8988T (cell line): ENCODE results near the gene PAX3.

ENCODE experiments used
- DNase-seq: peaks from one replicate; pipeline ENCODE4 v3.0.0; 2011

Gene PAX3

DNA sequence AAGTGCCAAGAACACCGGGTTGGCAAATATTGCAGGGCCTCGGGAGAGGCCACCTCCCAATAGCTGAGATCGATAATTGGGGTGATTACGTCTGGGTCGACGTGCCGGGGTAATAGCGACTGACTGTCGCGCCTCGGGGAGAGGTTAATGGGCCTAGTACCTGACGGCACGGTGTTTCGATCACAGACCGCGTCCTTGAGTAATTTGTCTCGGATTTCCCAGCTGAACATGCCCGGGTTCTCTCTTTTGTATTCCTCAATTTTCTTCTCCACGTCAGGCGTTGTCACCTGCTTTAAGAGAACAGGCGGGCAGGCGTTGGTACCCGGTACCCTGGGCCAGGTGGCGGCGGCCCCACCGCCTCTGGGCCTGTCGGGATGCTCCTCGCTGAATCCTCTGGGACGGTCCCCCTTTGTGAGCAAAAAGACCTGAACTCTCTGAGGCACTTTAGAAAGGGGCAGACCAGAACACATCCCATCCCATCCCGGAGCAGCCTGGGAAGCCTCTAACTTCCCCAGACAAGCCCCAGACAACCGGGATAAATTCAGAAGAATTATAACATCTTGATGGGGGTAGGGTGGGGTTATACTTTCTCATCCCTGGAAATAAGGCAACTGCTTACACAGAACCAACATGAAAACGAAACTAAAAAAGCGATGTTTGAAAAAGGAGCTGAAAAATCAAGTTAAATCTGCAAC, 3.3 kb downstream of the PAX3 start:
- DNase-seq: no peak

DNA sequence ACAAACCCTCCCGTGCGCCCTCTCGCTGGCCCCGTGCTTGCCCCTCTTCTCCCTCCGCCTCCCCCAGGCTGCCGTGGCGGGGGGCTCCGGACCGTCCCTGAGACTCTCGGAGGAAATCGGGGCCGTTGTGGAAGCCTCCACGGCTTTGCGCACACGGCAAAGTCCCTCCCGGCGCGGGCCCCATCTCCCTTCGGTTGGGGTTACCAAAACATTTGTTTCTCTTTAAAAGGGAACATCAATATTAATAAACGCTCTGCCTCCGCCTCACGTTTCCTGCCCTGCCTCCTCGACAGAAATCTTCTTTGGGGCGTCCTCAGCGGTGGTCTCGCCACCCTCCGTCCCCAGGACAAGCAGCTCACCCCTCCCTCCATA, 3.8 kb downstream of the PAX3 start:
- no peak for DNase-seq

DNA sequence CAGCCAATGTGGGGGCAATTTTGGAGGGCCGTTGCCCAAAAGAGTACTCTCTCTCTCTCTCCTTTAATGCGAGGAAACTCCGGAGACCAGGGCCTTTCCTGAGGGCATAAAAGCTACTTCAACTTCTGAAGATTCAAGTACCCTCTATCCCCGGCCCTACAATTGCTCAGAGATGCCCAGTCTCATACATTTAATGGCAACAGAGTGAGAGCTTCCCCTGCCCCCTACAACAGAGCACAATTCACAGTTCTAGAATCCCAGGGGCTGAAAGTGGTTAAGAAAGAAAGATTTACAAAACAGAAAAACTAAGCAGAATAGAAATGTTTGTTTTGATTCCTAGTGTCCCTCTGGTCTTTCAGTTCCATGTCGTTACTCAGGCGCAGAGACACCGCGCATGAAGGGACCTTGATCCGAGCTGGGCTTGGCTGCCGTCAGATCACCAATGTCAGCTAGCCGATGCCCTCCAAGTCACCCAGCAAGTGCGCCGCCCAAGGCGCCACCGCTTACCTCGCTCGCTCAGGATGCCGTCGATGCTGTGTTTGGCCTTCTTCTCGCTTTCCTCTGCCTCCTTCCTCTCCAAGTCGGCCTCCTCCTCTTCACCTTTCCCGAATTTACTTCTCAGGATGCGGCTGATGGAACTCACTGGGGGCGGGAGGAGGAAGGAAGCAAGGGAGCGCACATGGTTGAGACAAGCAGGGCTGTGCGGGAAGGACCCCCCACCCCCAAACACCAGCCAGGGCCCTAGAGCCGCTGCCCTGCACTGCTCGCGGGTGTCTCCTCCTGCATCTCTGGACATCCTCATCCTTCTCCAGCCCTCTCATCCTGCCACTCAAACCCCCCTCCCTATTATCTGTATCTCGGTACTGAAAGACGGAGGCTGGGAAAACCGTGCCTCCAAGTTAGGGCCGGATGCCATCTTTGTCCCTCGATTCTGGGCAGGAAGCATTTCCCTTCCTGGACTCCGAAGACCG, 4.9 kb downstream of the PAX3 start:
- DNase-seq: no peak

DNA sequence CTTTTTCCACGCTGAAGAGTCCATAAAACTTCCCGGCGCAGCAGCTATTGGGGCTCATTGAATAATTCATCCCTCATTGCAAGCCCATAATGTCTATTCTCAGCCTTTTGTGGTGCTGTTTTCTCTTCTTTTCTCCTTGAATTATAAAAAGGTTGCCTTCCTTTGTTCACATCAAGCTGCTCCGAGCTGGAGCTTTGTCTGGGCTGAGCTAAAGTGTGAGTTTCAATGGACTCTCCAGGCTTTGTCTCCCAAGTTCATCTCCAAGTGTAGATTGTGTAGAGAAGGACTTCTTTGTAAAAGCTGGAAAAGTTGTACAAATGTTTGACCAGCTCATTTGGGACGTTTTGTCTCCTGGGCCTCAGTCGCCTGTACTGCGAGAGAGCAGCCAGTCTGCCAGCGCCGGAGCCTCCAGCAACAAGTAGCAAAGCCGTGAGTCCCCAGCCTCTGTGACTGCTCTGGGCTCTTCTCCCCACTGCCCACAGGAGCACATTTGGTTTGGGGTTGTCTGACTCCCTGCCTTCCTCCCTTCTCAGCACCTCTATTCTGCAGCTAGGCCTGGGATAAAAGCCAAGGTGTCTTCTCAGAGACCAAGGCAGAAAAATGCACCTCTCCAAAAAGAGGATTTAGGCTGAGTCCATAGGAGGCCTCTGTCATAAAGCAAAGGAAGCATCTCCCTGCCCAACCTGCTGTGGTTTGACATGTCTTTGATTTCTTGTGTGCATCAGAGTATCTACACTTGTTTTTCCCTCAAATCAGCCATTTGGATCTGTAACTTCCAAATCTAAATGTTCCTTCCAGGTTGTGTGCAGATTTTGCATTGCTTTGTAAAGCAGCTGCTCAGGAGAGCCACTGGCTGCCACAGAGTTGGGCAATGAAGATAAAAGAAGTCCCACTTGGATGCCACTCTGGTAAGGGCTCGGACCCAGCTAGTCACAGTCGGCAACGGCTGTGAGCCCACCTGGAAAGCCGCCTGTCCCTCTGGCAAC, 6.4 kb downstream of the PAX3 start:
- no peak for DNase-seq

DNA sequence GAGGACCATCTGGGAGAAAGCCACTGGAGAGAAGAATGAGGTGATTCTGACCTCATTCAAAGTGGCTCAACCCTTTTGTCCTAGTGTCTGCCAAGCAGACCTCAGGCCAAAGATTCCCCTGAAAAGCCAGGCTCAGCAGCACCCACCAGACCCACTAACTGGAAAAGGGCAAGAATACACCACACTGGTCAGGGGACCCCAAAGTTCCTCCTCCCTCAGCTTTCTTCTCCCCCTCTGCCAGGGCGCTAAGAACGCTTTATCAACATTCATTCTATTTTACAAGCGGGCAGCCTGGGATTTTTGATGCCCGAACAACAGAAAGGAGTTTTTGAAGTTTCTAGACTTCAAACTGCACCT, 7.3 kb downstream of the PAX3 start:
- no peak for DNase-seq

DNA sequence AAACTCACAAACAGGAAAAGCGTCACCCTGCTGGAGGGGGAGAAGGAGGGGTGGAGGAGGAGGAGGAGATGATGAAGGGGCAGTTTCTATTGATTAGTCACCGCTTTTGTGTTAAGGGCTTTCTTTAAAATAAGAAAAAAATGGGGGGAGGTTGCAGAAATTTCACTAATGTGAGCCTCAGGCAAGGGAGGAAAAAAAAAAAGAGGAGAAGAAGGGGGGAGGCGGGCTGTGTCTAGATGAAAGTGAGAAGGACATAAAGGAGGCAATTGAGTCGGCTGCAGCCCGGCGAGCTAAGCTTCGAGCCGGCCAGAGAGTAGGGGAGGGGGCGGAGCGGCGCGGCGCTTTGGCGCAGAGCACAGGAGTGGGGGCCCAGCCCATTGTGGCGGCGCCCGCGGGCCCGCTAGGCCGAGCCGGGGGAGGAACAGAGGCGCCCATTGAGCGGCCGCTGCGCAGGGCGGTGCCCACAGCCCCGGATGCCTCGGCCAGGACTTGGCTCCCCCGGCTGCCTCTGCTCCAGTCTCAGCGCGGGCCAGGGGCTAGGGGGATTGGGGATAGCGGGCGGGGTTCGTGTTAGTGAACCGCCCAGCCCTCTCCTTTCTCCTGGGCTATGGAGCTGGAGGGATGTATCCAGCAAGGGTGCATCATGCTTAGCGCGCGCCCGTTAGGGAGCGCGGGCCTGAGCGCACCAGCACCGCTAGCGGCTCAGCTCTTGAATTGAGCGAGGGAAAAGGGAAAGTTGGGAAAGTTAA, 7.9 kb downstream of the PAX3 start:
- no peak for DNase-seq

DNA sequence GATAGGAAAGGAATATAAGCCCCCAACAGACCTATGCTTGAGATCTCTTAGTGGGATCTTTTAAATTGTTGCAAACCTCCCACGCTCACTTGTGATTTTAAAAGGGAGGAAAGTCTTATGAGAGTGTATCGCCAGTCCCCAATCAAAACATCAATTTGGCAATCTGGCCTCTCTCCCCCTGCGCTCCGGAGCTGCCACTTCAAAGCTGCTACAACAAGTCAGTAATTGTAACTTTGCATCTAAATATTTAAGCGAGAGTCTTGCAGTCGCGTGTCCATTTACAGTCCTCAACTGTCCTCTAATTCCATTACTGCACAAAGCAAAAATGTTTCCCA, 8.4 kb downstream of the PAX3 start:
- DNase-seq: no peak

DNA sequence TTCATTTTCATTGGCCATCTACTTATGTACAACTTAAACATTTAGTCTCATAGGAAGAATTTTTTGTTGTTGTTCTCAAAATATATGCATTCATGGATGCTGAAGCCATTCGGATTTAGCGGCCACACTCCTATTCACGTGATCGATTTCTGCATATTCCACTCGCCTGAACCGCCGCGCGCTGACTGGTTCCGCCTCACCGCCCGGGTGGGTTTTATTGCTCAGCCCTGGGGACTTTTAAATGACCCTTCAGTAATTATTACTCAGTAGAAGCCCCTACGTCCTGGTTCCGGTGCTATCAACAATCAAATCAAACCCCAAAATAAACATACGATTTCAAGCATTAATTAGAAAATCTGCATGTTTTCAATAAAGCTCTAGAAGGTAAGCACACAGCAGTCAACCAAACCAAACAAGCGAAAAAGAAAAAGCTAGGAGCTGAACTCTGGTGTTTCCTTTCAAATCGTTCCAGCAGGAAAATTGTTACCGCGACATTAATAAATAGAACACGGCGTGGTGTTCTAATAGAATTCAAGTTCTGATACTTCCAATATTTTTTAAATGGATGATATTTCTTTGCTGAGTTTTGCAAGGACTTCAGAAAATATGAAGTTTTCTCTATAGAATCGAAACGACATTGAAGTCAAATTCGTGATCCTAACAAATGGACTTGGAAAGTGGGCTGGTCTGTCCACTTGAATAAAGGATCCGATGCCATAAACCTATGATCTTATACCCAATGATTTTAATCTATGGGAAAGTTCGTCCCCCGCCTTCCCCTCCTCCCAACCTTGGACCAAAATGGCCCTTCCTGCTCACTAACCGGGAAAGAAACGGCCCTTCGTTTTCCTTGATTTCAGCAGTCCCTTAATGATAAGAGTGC, 9.3 kb downstream of the PAX3 start:
- DNase-seq: no peak

DNA sequence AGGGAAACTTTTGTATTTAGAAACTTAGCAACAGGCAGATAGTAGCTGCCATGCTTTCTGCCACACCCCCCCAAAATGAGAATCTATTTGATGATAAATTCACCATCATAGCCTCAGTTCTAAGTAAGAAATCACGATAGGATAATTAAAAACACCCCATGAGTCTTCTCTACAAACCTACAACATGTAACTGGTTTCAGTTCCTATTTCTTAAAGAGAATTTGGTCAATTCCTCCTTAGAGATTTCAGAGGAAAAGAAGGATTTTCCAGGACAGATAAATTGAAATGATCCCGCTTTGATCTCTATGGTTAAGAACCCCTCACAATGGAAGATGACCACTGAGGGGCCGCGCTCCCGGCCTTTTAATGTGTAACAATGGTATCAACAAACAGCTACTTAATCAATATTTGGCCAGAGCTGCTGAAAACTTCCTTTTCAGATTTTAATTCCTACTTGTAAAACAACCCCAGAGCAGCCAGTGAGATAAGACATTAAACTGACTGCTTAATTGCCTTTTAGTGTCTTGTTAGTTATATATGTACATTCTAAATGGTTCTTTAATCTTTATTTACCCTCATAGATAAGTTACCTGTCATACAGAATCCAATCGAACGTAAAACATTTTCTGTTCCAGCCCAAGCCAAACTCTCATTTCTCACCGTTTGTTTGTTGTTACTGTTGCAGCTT, 10.1 kb downstream of the PAX3 start:
- no peak for DNase-seq

DNA sequence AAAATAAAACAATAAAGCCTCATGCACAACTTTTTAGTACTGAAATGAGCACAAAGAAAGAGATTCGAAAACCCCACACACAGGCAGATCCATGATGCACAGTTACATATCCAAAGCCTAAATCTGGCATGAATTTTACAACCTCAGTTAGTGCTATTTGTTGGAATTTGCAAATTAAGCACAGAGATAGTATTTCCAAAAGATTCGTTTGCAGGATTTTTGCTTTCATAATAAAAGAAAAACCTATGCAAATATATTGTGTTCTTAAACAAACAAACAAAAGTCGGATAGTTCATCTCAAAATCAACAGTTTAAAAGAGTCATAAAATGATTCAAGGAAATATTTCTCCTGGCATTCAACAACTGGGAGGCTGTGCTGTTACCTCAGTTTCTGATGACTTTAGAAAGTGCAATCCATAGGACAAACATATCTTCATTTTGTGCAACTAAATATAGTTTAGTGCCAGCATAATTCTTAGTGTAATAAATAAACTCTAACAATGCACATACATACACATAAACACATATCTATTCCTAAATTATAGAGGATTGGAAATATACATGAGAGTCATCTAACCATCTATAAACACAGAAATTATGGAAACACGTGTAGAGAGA, 10.8 kb downstream of the PAX3 start:
- no peak for DNase-seq

DNA sequence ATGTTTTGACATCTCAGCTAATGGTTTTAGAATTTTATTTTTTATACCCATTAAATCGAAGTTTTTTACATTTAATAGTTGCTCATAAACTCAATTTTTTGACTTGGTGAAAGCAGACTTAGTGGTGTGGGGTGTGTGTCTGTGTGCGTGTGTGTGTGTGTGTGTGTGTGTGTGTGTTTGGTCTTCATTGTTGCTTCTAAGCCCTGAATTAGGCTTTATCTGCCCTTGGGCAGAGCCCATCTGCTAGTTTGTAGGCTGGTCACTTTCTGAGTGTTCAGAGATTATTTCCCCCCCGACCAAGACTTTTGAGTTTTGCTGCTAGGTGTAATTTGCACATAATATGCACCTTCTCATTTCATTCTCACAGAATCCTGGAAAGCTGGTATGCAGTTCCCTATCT, 14.3 kb downstream of the PAX3 start:
- no peak for DNase-seq

DNA sequence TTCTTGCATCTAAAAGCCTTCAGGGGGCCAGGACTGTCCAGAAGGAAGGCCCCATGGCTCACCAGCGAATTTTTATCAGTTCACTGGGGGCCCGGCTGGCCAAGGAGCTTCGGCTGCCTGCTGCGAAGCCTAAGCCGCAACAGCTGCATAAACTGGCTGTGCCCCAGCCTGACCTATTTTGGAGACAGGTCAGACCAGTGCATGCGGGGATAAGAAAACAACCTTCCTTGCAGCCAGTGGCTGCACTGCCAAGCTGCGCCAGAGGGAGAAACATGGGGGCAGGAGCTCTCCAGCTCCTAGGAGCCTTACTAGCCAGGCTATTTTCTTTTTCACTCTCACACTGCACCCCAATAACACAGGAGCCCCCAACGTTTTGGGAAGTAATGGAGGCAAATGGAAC, 15.2 kb downstream of the PAX3 start:
- DNase-seq: no peak

DNA sequence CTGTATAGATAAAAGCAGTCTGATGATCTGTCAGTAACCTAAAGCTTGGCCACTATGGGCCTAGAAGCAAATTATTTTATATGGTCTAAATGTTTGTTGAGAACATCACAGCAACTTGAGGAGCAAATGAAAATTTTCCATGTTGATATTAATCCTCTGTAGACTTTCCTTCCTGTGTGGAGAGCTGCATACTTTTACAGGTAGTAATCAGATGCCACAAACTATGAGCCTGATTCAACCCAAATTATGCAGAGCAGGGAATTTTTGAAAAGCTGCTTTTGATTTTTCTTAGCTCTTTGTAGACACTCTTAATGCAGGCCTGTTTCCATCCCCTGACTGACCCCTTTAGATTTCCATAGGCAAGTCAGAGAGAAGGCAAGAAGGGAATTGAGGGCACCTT, 17.3 kb downstream of the PAX3 start:
- no peak for DNase-seq

DNA sequence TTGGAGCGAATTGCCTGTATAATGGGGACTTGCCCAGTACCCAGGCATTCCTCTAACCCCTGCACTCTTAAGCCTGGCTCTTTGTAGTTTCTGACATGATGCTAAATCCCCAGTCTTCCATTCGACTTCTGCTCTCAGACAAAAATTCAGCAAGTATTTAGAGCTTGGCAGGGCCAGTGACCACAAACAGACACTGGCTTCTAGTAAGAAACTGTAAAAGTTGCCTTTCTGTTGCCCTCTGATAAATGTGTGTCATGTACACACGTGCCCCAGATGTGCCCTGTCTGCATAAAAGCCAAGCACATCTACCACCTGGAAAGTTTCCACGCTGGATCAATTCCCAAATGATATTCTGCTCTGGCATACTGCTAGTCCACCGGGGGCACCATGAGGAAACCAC, 18.0 kb downstream of the PAX3 start:
- DNase-seq: no peak

DNA sequence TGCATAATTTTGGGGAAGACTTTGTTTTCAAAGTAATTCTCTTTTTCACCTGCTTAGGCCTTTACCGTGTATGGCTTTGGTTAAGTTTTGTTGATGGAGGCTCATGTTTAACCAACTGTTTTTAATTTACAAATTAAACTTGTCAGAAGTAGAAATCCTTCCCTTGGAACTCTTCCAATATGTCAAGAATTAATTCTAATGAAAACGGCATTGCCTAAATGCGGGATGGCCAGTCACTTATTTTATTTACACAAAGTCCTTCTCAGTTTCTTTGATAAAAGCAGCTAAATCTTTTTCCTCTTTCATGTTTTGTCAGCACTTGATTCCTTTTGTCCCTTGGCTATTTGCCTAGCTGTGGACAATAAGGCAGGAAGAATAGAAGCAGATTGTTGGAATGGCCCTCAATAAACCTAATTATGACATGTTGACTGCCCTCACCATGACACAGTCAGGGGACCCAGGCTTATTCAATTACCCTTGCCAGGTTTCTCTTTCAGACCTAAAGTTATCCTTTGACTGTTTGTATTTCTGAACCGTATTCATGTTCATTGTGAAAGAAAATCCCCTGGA, 26.3 kb downstream of the PAX3 start:
- DNase-seq: no peak

DNA sequence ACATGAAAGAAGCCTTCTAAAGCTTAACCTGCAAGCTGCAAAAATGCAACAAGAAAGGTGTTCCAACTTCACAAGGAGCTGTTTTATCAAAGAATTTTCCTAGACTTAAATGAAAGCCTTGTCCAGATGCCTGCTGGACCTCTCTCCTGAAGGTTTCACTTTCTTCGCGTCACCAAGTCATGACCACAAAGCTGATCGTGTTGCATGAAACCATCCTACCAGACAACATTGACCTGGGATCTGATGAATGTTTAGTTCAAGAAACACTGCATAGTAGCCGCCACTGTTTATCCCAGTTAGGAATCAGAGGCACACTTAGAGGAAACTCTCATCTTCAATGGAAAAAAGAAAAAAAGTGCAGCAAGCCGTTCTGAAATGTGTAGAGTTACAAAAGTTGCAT, 26.9 kb downstream of the PAX3 start:
- DNase-seq: no peak

DNA sequence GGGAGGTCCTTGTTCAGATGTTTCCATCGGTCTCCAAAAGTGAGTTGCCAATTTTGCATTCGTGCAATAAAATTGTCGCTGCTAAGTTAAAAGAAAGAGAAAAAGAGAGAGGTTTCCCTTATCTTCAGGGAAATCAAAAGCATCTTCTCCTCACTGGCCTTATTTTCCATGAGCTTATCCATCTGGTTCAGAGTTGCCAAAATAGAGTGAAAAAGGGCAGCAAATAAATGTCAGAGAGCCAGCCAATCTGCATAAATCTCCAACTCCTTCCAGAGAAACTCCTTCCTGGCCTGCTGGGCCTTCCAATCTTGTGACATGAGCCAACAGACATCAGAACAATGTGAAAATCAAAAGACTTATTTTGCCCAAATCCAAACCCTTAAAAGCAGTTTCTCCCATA, 28.4 kb downstream of the PAX3 start:
- no peak for DNase-seq

DNA sequence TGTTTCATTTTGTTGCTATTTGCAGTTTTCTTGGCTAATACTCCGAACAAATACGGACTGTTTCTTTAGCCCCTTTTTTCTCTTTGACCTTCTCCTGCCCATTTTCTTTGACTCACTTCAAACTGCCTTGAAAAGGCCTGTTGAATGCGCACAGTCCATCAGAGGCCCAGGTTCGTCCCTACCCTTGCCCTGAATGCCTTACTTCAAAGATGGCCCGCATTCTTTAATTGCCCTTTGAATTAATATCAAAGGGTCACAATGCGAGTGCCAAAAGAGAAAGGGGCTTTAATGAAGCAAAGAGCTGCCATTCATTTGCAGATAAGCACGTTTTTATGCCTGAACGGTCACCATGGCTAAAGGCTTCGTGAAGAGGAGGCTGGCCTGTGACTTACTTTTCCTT, 29.7 kb downstream of the PAX3 start:
- no peak for DNase-seq

DNA sequence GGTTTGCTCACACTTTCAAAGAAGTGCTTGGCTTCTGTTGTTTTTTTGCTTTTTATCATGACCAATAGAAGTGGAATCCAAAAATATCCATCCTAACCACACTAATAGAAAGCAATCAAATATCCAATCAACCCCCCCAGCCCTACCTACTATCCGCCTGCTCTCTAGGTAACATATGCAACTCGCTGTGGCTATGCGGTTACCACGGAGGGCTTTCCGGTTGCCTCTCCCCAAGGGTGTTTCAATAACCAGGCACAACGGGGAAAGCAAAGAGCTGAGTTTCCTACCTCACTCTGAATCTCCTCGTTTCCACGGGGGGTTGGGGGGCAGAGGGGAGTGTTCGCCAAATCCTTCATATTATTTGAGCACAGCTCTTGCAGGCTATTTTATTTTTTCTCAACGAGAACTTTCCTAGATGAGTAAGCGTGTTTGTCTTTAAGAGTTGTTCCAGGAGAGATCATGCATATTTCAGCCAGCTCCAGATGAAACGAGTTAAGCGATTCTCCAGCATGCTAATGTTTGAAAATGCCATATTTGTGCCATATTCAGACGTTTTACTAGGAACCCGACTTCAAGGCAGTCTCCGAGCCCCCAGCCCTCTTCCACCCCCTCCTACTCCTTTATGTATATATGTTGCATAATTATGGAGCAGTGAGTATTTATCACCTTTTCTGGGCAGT, 30.3 kb downstream of the PAX3 start:
- DNase-seq: no peak
